Keratinocyte (primary cell): ENCODE measurements around the gene TPCN2. TPM values are rescaled to one million over a fixed set of nuclear protein-coding genes. Genes with fewer than 3 reads are reported as not detected.
A peak's percentile ranks its signal among the peaks of the same experiment; 100 is the strongest.

Experiments
- DNase-seq: peaks from one replicate; pipeline ENCODE4 v3.0.0-alpha.2; 2011; ENCODE audit warnings: low read depth, missing footprints, low spot score
- FAIRE-seq: peaks from 2 replicates; lab custom pipeline; 2011; peaks lifted over from hg19 to GRCh38; lab: Jason Lieb, UNC
- H2AFZ ChIP-seq: 2 replicates; pipeline ENCODE4 v1.6.0; 2012; ENCODE audit warnings: low read length, control low read depth, inconsistent platforms; ENCODE audit not compliant: control insufficient read depth
- H3K27ac ChIP-seq: 2 replicates; pipeline ENCODE4 v1.5.1; 2011; ENCODE audit warnings: low read length; ENCODE audit not compliant: control insufficient read depth, insufficient read depth
- H3K27me3 ChIP-seq: 3 replicates; pipeline ENCODE4 v1.6.0; 2011; ENCODE audit warnings: low read length; ENCODE audit not compliant: control insufficient read depth, insufficient read depth; ENCODE audit errors: extremely low read depth
- H3K36me3 ChIP-seq, 2 experiments: 2 replicates in 1 of 2; 3 replicates in 1 of 2; pipeline ENCODE4 v1.5.1; 2011; ENCODE audit warnings: low read length in 2 of 2, mild to moderate bottlenecking in 1 of 2; ENCODE audit not compliant: control insufficient read depth in 2 of 2, insufficient read depth in 2 of 2; ENCODE audit errors: extremely low read depth in 1 of 2
- H3K4me1 ChIP-seq: 3 replicates; pipeline ENCODE4 v1.5.1; 2011; ENCODE audit warnings: low read length; ENCODE audit not compliant: control insufficient read depth, insufficient read depth; ENCODE audit errors: extremely low read depth
- H3K4me2 ChIP-seq: 3 replicates; pipeline ENCODE4 v1.6.0; 2011; ENCODE audit warnings: low read depth, low read length; ENCODE audit not compliant: control insufficient read depth, insufficient read depth; ENCODE audit errors: extremely low read depth
- H3K4me3 ChIP-seq, 3 experiments: fragments of 200-600 bp in 1 of 3; sonication (generic) in 1 of 3; 2 replicates in 2 of 3; 3 replicates in 1 of 3; pipeline ENCODE4 v1.5.1; 2011 to 2016; ENCODE audit warnings: low read length in 3 of 3, mild to moderate bottlenecking in 3 of 3, control low read depth in 2 of 3, inconsistent platforms in 1 of 3, low read depth in 1 of 3, mixed read lengths in 1 of 3, mixed run types in 1 of 3, moderate library complexity in 1 of 3; ENCODE audit not compliant: control insufficient read depth in 2 of 3, insufficient read depth in 2 of 3; ENCODE audit errors: extremely low read depth in 1 of 3
- H3K79me2 ChIP-seq: 2 replicates; pipeline ENCODE4 v1.6.0; 2012; ENCODE audit warnings: low read length; ENCODE audit not compliant: control insufficient read depth, insufficient read depth
- H3K9ac ChIP-seq: 3 replicates; pipeline ENCODE4 v1.6.0; 2011; ENCODE audit warnings: low read length; ENCODE audit not compliant: control insufficient read depth, insufficient read depth; ENCODE audit errors: extremely low read depth
- H3K9me1 ChIP-seq: 3 replicates; pipeline ENCODE4 v1.6.0; 2011; ENCODE audit warnings: low read length; ENCODE audit not compliant: control insufficient read depth, insufficient read depth; ENCODE audit errors: extremely low read depth
- H3K9me3 ChIP-seq: 2 replicates; pipeline ENCODE4 v1.5.1; 2012; ENCODE audit warnings: low read depth, low read length; ENCODE audit not compliant: control insufficient read depth
- H4K20me1 ChIP-seq: 3 replicates; pipeline ENCODE4 v1.6.0; 2011; ENCODE audit warnings: low read length; ENCODE audit not compliant: control insufficient read depth, insufficient read depth; ENCODE audit errors: extremely low read depth
- CTCF ChIP-seq, 3 experiments: IDR thresholded peaks in 1 of 3; conservative IDR thresholded peaks in 1 of 3; optimal IDR thresholded peaks in 1 of 3; 2 replicates in 2 of 3; 3 replicates in 1 of 3; pipeline versions ENCODE3 to v1.5.1; 2011; ENCODE audit warnings: low read length in 3 of 3, mild to moderate bottlenecking in 3 of 3, moderate library complexity in 2 of 3, control low read depth in 1 of 3, inconsistent platforms in 1 of 3; ENCODE audit not compliant: insufficient read depth in 2 of 3; ENCODE audit errors: extremely low read depth in 1 of 3
- EZH2 ChIP-seq: IDR thresholded peaks from one replicate; pipeline ENCODE4 v1.6.1; 2012; ENCODE audit warnings: inconsistent platforms, mild to moderate bottlenecking, low read length, moderate library complexity
- dilution Hi-C: fragments of 300-500 bp; cut with MboI; formaldehyde crosslinking; loops from one replicate; pipeline ENCODE4 v1.7.0; 2020; ENCODE audit warnings: low sequenced_read_pairs; ENCODE audit not compliant: extremely low pct_ligation_motif_present
- polyA plus RNA-seq, 5 experiments: library from polyadenylated mRNA; depleted of rRNA in 3 of 5; stranded (reverse) in 3 of 5; stranded (forward) in 1 of 5; unstranded in 1 of 5; fragments of >200 nt; gene quantifications; 1 replicate in 1 of 5; 2 replicates in 3 of 5; 3 replicates in 1 of 5; pipeline versions ENCODE4 v1.2.1 to v1.2.3, GENCODE V29; 2011 to 2012; ENCODE audit warnings: missing spikeins in 2 of 5, low read depth in 1 of 5, low replicate concordance in 1 of 5

Gene TPCN2
- polyA plus RNA-seq, 1 donor (not counting 4 experiments of a cell fraction or from before 2014, with no cell fraction given): 7.7 TPM

DNA sequence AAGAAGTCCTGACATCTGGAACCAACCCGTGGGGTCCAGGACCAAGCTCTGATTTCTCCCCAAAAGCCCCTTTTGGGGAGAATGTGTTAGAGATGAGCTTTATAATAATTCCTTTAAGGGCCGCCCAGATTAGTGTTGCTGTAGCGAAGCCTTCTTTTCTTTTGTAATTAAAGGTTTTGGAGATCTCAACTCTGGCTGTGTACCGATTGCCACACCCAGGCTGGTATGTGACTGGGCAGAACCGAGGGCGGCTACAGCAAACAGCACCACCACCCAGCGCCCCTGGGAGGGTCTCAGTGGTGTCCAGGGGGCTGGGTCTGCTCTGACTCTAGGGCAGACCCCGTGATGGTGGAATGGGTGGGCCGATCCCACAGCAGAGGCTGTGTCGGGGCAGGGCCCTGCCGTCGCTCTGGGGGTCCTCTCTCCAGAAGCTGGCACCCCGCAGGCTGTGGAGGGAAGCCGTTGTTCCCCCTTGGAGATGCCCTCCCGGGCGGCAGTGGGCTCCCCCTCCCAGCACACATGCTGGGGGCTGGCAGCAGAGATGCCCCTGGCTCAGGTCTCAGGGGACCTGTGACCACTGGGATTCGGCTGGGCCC lies 31.0 kb downstream of the TPCN2 start:
- H3K4me1 ChIP-seq: peaks cover 14% of the 10 kb centered on the region
- no peaks in the 10 kb centered on the region for H3K79me2 ChIP-seq
- peak overlapping the region; percentile 56 for H3K9ac ChIP-seq
- peak overlapping the region; percentile 43 for H3K27ac ChIP-seq
- no peak overlapping the region for H3K4me3 ChIP-seq
- H3K36me3 ChIP-seq: peaks cover 8 to 12% of the 10 kb centered on the region in 2 experiments
- no peak for TF ChIP-seq EZH2
- TF ChIP-seq CTCF (optimal IDR thresholded peaks at IDR 0.05 in 1 of 3, IDR thresholded peaks at IDR 0.05 in 1 of 3, conservative IDR thresholded peaks at IDR 0.05 in 1 of 3; ENCODE audit: extremely low read depth in 1 of 3, insufficient read depth in 2 of 3, low read length in 3 of 3): no peak
- H2AFZ ChIP-seq: no peak overlapping the region
- peaks cover 4% of the 10 kb centered on the region for H3K9me1 ChIP-seq
- no peaks in the 10 kb centered on the region for H4K20me1 ChIP-seq
- no peak for FAIRE-seq
- dilution Hi-C loops: no loop called here
- no peaks in the 10 kb centered on the region for H3K27me3 ChIP-seq
- no peak for DNase-seq
- H3K9me3 ChIP-seq: no peaks in the 10 kb centered on the region
- no peak overlapping the region for H3K4me2 ChIP-seq

DNA sequence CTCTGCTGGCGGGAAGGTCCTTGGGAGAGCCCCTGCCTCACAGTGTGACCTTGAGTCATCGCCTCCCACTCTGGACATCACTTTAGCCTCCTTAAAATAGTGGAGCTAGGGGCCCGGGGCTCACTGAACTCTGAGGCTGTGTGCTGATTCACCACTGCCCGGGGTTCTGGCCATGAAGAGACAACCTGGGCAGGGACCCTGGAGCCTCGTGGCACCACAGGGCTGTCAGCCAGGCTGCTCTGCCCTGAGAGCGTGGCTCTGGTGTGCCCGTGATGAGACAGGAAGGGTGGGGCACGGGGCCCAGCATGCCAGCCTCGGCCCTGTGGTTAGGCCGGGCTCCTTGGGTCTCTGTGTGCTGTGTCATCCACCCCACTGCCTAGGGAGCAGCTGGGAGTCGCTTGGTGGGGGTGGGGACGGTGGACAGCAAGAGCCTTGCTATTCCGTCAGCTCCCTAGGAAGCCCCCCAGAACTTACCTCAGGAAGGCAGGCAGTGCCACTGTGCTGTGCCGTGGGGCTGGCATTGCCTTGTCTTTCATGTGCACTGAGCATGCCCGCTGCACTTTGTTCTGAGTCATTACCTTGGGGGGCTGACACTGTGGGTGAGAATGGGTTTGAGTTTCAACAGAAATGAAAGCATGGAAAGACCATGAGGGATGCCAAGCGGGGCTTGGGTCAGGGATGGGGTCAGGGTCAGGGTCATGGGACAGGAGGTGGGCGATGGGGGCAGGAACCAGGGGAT lies 31.7 kb downstream of the TPCN2 start:
- Histone ChIP-seq H3K36me3 (peaks cover 8 to 13% of the 10 kb centered on the region in 2 experiments), H3K9me1 (peaks cover 4% of the 10 kb centered on the region), H3K4me1 (peaks cover 14% of the 10 kb centered on the region), H3K4me2 (no peak overlapping the region), H4K20me1 (no peaks in the 10 kb centered on the region), H3K9ac (peak overlapping the region; percentile 56), H3K79me2 (no peaks in the 10 kb centered on the region), H3K9me3 (no peaks in the 10 kb centered on the region), H3K27me3 (no peaks in the 10 kb centered on the region), H2AFZ (no peak overlapping the region), H3K27ac (peak overlapping the region; percentile 43), H3K4me3 (no peak overlapping the region)
- dilution Hi-C loops: no loop called here
- no peak for TF ChIP-seq CTCF (optimal IDR thresholded peaks at IDR 0.05 in 1 of 3, IDR thresholded peaks at IDR 0.05 in 1 of 3, conservative IDR thresholded peaks at IDR 0.05 in 1 of 3; ENCODE audit: extremely low read depth in 1 of 3, insufficient read depth in 2 of 3, low read length in 3 of 3)
- TF ChIP-seq EZH2: no peak
- FAIRE-seq: peak; percentile 48
- DNase-seq: no peak
